Left renal cortex interstitium (tissue), 4 donors: ENCODE data around the gene EFR3B. TPM values are rescaled to one million over a fixed set of nuclear protein-coding genes. Genes with fewer than 3 reads are reported as not detected.

Experiments
- DNase-seq, 4 donors: peaks; one replicate each; pipeline ENCODE4 v3.0.0-alpha.2; 2013; ENCODE audit warnings: low read depth in 4 of 4, low spot score in 2 of 4, missing footprints in 1 of 4
- polyA plus RNA-seq, 4 donors: library from polyadenylated mRNA; unstranded; fragments of 120-200 nt; gene quantifications; one replicate each; pipeline ENCODE4 v1.2.1, GENCODE V29; 2013; ENCODE audit not compliant: insufficient read length in 4 of 4

The EFR3B gene
- polyA plus RNA-seq, 4 donors, result 4.8 to 8.8 (median 7.0) TPM

DNA sequence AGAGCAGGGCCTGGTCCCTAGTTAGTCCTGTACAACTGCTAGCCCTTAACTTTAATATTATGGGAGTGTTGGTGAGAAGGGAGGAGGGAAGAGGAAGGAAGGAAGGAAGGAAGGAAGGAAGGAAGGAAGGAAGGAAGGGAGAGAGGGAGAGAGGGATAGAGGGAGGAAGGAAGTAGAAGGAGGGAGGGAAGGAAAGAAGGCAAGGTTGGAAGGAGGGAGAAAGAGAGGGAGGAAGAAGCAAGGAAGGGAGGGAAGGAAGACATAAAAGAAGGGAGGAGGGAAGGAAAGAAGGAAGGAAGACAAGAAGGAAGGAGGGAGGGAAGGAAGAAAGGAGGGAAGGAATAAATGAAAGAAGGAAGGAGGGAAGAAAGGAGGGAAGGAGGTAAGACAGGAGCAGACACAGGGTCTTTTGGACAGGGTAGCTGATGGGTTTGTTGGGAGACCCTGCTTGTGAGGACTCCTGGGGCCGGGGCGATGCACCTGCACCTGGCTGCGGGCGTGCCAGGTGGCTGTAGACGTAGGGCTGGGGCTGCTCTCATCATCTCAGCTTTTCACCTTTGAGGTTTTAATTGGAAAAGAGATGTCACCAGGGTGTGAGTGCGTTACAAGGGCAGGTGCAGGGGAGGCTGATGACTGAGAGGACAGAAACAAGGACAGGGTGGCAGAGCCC is 132.5 kb downstream of the EFR3B start:
- no peak for DNase-seq

DNA sequence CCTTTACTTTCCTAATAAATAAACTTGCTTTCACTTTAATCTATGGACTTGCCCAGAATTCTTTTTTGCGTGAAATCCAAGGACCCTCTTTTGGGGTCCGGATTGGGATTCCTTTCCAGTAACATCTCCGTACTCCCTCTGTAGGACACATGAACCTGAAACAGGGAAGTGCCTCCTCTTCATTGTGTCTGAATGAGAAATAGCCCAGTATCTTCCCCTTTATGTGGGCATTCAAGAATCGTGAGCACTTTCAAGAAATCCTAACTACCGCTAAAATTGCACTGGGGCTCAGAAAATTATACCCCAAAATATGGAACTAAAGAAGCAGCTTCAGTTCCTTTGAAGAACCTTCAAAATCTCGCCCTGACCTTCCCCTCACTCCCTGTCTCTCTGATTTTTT is 134.3 kb downstream of the EFR3B start:
- DNase-seq, result no peak

DNA sequence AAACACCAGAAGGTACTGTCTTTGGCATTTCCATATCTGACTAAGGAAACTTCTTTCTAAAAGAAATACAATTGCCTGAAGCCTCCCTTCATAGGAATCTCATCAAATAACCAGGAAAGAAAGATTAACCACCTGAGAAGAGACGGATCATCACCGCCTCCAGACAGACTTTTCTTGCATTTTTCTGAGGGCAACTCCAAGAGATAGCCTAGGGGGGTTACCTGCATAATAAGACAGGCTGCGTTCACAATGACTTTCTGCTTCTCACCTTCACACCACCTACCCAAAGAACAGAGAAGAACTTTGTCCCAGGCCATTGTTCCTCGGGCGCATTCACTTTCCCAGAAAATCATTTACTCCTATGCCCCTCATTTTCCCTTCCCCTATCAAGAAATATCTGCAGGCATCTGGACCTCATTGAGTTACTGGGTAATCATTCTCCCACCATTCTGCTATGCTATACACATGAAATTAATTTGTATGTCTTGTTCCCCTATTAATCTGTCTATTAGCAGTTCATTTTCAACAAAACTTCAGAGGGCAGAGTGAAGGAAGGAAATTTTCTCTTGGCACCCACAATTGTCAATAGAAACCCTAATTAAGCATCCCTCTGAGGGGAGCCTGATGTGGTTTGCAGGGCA is 134.8 kb downstream of the EFR3B start:
- no peak for DNase-seq

DNA sequence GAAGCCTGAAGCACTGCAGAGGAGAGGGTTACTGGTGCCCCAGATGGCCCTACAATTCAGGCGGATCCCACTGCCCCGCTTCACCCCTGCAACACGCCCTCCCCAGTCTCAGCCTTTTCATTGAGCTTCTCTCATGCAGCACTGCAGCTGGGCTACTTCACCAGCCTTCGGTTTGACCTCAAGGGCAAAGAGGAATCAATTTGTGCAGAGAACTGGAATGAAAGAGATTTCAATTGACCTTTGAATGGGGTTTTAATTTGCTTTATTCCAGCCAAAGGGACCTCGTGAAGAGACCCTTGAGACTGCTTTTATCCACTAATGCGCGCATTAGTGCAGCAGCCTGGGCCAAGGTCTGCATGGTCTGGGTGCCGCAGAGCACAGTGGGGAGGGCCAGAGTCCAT is 135.3 kb downstream of the EFR3B start:
- no peak for DNase-seq

DNA sequence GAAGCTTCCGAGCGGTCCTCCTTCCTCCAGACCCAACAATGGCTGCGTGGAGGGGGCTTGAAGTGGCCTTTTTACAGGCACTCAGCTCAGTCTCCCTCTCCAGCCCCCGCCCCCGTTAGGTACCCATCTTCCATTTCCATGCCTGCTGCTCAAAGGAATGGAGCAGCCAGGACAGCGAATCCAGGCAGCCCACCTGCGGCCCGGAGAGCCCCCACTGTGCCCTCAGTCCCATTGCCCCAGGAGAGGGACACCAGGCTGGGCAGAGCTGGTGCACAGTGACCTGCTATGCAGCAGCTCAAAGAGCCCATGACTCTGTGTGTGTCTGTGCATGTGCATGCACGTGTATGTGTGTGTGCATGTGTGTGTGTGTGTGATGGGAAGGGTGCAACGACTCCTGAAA is 137.1 kb downstream of the EFR3B start:
- DNase-seq, result no peak

DNA sequence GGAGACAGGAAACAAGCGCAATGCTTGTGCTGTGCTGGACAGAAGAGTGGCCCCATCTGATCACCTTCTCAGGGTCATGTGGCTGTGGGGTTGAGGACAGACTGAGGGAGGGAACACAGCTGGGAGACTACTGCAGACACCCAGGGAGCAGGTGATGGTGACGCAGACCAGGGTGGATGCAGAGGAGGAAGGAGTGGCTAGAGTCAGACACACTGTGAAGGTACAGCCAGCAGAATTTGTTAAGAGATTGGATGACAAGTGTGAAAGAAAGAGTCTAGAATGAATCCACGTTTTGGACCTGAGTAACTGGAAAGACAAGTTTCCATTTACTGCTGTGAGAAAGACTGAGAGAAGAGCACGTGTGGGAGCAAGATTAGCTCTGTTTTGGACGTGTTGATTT is 142.4 kb downstream of the EFR3B start:
- DNase-seq, result no peak

DNA sequence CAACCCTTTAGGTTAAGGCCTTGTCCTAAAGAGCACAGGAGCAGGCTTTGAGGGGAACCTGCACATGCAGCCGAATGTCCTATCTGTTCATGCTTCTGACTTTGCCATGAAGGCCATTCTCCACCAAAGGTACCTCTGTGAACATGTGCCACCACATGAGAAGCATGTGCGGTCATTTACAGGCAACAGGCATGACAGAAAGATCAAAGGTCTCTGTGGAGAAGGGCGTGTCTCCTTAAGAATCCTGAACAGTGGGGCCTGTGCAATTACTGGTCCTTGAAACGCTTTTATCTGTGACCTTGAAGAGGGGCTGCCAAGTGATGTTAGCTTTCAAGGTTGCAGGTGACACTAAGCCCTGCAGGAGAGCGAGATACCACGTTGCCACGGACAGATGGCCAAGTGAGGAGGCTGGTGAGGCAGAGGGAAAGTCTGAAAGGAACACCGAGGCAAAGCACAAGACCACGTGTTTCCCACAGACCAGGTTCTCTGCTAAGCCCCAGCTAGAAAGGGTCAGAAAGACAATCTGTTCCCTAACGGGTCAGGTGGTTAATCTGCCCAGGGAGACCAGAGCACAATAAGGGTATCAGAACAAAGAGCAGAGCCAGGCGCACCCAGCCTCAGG is 146.0 kb downstream of the EFR3B start:
- DNase-seq, result no peak

DNA sequence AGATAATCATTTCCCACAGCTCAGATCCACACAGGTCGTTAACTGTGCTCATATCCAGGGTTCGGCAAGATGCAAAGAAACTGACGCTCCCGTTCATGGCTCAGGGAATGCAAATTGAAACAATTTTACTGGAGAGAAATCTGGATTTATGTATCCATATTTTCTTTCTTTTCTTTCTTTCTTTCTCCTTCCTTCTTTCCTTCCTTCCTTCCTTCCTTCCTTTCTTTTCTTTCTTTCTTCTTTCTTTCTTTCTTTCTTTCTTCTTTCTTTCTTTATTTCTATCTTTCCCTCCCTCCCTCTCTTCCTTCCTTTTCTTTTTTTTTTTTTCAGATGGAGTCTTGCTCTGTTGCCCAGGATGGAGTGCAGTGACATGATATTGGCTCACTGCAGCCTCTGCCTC is 146.5 kb downstream of the EFR3B start:
- DNase-seq, result no peak

DNA sequence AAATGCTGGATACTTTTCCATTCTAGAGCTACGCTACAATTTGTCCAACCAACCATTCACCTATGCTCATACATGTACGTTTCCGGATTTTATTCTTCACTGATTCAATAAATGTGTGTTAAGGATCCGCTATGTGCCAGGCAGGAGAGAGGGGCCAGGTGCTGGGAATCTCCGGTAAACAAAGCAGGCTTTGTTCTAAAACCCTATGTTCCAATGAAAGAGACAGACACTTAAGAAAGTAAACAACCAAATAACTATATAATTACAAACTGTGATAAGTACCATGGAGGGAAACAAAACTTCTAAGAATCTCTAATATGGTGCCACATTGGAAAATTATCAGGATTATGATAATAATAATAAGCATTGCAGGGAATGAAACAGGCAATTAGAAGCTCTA is 148.7 kb downstream of the EFR3B start:
- no peak for DNase-seq

DNA sequence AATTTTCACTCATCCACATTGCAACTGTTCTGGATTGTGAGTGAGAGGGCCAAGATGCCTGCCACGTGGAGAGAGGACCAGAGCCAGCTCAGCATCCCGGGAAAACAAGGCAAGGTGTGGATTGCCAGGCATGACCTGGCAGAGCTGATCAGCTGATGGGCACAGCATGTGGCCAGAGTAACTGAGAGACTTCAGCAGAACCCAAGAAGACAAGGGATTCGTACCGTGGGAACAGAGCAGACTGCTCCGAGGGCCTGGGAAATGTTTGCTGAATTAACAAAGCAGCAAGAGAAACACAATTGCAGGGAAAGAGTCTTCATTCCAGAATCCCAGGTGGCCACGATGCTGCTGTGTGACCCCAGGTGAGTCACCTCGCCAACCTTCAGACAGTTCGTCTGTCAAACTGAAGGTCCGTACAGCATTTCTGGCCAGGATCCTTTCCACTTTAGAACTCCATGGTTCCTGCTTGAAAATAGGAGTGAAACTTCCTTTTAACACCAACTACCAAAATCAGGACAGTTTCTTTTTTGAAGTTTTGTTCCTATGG is 152.8 kb downstream of the EFR3B start:
- no peak for DNase-seq

DNA sequence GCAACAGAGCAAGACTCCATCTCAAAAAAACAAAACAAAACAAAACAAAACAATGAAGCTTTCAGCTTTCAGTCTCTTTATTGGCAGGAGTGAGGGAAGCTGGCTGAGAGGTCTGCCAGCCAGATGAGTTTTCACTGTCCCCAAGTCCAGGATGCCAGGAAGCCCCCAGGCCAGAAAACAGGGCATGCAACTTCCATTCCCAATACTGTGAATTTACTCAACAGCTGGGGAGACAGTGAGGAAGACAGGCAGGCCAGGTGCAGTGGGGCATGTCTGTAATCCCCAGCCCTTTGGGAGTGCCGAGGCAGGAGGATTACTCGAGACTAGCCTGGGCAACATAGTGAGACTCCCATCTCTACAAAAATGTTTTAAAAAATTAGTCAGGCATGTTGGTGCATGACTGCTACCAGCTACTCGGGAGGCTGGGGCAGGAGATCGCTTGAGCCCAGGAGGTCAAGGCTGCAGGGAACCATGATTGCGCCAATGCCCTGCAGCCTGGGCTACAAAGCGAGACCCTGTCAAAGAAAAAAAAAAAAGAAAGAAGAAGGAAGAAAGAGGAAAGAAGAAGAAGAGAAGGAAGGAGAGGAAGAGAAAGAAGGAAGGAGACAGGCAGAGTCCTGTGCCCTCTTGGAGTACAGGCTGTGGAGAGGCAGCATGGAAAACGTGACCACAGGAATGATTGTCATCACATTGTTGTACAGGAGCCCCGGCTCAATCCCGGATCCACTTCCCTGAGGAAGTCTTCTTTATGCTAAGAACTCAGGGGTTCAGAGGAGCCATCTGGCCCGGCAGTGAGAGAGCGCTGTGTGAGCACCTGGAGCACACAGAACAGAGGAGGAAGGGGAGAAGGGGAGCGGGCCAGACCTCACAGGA is 155.7 kb downstream of the EFR3B start:
- no peak for DNase-seq

DNA sequence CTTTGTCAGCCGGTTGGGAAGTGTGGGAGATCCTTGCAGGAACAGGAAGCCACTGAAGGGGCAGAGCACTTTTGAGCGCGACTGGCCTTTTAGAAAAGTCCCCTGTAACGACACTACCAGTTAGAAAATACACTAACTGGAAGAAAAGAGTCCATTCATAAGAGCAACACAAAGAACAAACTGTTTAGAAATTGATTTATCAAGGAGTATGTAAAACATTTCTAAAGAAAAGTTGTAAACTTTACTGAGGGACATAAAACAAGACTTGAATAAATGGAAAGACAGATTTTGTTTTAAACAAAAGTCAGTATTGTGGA is 156.3 kb downstream of the EFR3B start:
- no peak for DNase-seq

DNA sequence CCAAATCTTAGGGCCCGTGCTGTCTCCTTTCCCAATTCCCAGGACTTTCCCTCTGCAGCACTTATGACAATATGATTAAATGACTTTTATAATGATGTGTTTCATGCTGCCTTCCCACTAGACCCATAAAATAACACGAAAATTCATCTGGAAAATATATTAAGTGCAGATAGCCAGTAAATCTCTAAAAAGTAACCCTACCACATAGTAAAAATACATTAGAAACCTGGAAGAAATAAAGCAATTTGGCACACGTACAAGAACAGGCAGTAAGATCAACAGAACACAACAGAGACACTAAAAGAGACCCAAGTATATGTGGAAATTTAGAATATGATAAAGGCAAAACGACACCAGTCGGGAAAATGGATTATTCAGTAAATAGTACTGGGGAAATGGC is 156.7 kb downstream of the EFR3B start:
- DNase-seq, result no peak

DNA sequence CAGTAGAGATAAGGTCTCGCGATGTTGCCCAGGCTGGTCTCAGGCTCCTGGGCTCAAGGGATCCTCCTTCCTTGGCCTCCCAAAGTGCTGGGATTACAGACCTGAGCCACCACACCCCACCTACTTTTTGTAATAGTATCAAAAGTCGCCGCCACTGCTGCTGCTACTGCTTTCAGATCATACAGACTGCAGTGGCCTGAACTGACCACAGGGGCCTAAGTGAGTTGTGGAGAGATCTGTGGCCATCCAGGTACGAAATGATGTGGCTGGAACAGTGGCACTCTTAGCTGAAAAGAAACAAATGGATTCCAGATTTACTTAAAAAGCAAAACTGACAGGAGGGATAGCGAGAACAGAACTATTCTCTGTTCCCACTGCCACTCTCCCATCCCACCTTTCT is 159.4 kb downstream of the EFR3B start:
- DNase-seq, result no peak

DNA sequence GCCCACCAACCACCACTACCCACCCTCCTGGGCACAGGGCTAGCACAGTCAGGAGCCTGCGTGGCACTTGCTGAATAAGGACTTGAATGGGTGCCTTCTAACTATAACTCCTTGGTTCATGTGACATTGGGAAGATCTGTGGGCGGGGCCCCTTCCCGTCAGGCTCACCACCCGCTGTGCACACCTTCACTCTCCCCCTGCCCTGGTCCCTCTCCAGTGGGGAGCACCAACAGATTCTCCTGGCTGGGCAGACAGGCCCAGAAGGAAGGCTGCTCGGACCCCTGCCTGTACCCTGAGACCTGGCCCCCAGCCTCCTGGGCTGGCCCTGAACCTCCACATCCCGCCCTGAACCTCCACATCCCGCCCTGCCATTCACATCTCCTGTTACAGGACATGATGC is 159.9 kb downstream of the EFR3B start:
- DNase-seq, result no peak

DNA sequence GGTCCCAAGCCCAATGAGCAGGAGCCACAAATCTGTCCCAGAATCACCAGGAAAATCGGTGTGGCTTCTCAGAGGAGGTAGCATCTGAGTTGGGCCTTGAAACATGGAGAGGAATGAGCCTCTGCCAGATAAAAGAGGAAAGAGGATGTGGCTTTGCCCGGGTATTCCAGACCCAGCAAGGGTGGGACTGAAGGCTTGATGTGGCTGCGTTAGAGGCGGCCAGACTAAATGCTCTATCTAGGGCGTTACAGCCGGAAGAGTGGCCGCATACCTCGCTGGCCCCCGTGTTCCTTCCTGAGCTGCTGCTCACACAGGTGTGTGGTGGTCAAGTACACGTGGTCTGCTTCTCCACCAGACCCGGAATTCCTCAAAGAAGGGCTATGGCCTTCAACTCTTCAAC is 160.4 kb downstream of the EFR3B start:
- no peak for DNase-seq

DNA sequence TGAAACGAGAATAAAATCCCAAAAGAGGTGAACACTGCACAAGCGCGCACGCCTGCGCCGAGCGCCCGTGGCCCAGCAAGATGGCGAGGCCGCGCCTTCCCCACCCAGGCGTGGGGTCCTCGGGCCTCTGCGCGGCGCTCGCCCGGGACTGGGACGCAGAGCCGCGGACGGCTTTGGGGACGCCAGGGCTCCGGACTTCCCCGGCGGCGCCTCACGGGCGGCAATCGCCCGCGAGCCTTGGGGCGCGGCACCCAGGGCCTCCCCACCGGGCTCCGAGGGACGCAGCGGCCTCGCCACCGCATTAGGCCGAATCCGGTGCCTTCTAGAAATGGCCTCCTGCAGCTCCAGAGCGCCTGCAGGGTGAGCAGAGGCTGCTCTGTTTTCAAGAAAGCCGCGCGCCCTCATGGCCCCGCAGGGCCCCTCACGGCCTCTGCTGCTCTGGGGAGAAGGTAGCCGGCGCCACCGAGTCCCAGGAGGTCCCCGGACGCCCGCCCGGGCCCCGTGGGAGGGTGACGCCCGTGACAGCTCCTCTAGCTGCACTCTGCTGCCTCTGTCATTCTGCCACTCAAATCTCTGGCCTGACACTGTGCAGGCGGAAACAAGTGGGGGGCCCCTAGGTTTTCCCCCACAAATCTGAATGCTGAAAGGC is 162.4 kb downstream of the EFR3B start:
- DNase-seq, result no peak

DNA sequence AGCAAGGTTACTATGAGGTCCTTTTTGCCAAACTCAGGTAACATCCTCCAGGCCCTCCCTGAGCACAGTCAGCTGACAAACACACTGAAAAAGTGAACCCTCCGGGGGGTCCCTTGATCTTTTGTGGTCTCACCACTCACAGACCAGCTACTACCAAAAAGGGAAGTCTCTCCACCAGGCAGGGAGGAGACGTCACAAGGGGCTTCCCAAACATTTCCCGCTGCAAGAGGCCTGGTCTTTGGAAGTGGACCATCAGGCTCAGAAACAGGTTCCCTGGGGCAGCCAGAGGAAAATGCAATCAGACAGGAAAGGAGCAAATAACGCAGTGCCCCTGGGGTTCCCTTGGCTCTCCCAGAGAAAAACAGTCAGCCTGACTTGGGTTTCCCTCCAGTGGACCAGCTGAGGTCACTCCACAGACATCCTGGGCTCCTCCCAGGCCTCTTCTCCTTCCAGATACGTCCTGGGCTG is 165.2 kb downstream of the EFR3B start:
- no peak for DNase-seq
